Measurements from ENCODE around the gene DENND5B.
"Not testable (repeated sequence)": the region's sequence is repeated elsewhere in the genome, so short reads cannot be mapped to it uniquely, and the experiment has no call there.

Gene DENND5B

GRCh38 chr12:31507966-31508365 lies 83.0 kb downstream of the DENND5B start:
- no peak for DNase-seq

GRCh38 chr12:31506515-31507306 lies 84.2 kb downstream of the DENND5B start:
- no peak for DNase-seq

GRCh38 chr12:31504625-31505222 lies 86.2 kb downstream of the DENND5B start:
- no peak for DNase-seq

GRCh38 chr12:31501014-31501413 lies 89.9 kb downstream of the DENND5B start:
- not testable (repeated sequence) for DNase-seq

GRCh38 chr12:31499567-31499966 lies 91.4 kb downstream of the DENND5B start:
- DNase-seq: no peak

- no peak for DNase-seq
These were observed 92.5 kb downstream of the DENND5B start for GRCh38 chr12:31498424-31498823.

GRCh38 chr12:31496257-31496656 lies 94.7 kb downstream of the DENND5B start:
- DNase-seq: no peak

- no peak for DNase-seq
These were observed 96.5 kb downstream of the DENND5B start for GRCh38 chr12:31494455-31494854.

GRCh38 chr12:31492599-31493196 lies 98.2 kb downstream of the DENND5B start:
- DNase-seq: no peak

GRCh38 chr12:31491841-31492598 lies 98.9 kb downstream of the DENND5B start:
- no peak for DNase-seq

GRCh38 chr12:31491241-31491794 lies 99.6 kb downstream of the DENND5B start:
- DNase-seq: no peak

- no peak for DNase-seq
These were observed 102.1 kb downstream of the DENND5B start for GRCh38 chr12:31488737-31489338.

- no peak for DNase-seq
These were observed 105.4 kb downstream of the DENND5B start for GRCh38 chr12:31485571-31485970.

- DNase-seq: no peak
These were observed 108.1 kb downstream of the DENND5B start for GRCh38 chr12:31482816-31483215.

GRCh38 chr12:31481415-31481814 lies 109.5 kb downstream of the DENND5B start:
- DNase-seq: no peak

- DNase-seq: no peak
These were observed 111.3 kb downstream of the DENND5B start for GRCh38 chr12:31479516-31480210.

- no peak for DNase-seq
These were observed 112.0 kb downstream of the DENND5B start for GRCh38 chr12:31478898-31479297.

- no peak for DNase-seq
These were observed 112.5 kb downstream of the DENND5B start for GRCh38 chr12:31478425-31478824.

GRCh38 chr12:31477687-31478086 lies 113.2 kb downstream of the DENND5B start:
- no peak for DNase-seq

GRCh38 chr12:31476437-31476836 lies 114.5 kb downstream of the DENND5B start:
- no peak for DNase-seq

- DNase-seq: not testable (repeated sequence)
These were observed 115.3 kb downstream of the DENND5B start for GRCh38 chr12:31475610-31476009.

All from amygdala (tissue), 56 donors.